Lower lobe of right lung (tissue), 2 donors: ENCODE results near the gene GRID1. TPM values are rescaled to one million over a fixed set of nuclear protein-coding genes. Genes with fewer than 3 reads are reported as not detected.
A peak's percentile ranks its signal among the peaks of the same experiment; 100 is the strongest.

Experiments used
- ATAC-seq, 2 donors: fragments of 200-7000 bp; cut with Tn5 transposase; one replicate each; pipeline ENCODE4 v1.9.1; 2020 to 2022; ENCODE audit warnings: mild to moderate bottlenecking in 2 of 2, moderate library complexity in 2 of 2
- DNase-seq: peaks from one replicate; pipeline ENCODE4 v3.0.0-alpha.2; 2020
- H3K27ac ChIP-seq: fragments of 200-600 bp; one replicate; pipeline ENCODE4 v1.8.0; 2022
- H3K27me3 ChIP-seq: fragments of 200-600 bp; one replicate; pipeline ENCODE4 v1.8.0; 2022; ENCODE audit warnings: low read depth
- H3K36me3 ChIP-seq: fragments of 200-600 bp; one replicate; pipeline ENCODE4 v1.8.0; 2022; ENCODE audit warnings: mild to moderate bottlenecking
- H3K4me1 ChIP-seq: fragments of 200-600 bp; one replicate; pipeline ENCODE4 v1.8.0; 2022
- H3K4me3 ChIP-seq: fragments of 200-600 bp; one replicate; pipeline ENCODE4 v1.8.0; 2022; ENCODE audit warnings: mild to moderate bottlenecking
- H3K9me3 ChIP-seq: fragments of 200-600 bp; one replicate; pipeline ENCODE4 v1.8.0; 2022
- CTCF ChIP-seq: fragments of 200-600 bp; IDR thresholded peaks from one replicate; pipeline ENCODE4 v1.8.0; 2022; ENCODE audit warnings: antibody characterized with exemption, mild to moderate bottlenecking
- intact Hi-C: fragments of 100-400 bp; cut with DNase I; formaldehyde crosslinking; loops from one replicate; pipeline ENCODE4 v1.11.0; 2022
- total RNA-seq: library from RNA; stranded (reverse); fragmentation: NEBNext Ultra II Directional; extraction: Animal tissue kit (Norgen Biotek cat#: 25700); gene quantifications from one replicate; pipeline ENCODE4 v1.2.1, GENCODE V29; 2021
- donor health status: DM: no; HTN: yes; CAD: no; lungs with severe emphysema.

The GRID1 gene
- total RNA-seq, 1 donor from 2014 or later: 2.5 TPM

GRCh38 chr10:86024281-86025041, 342.1 kb downstream of the GRID1 start:
- H3K27me3 ChIP-seq: no peaks in the 10 kb centered on the region
- intact Hi-C loops: no loop called here
- DNase-seq (no peak), ATAC-seq (peak in 1 of 2 donors; percentile 20)
- H3K36me3 ChIP-seq: no peaks in the 10 kb centered on the region
- no peak overlapping the region for H3K4me3 ChIP-seq
- H3K27ac ChIP-seq: no peak overlapping the region
- no peaks in the 10 kb centered on the region for H3K4me1 ChIP-seq
- H3K9me3 ChIP-seq: no peaks in the 10 kb centered on the region
- no peak for TF ChIP-seq CTCF

- no peaks in the 10 kb centered on the region for H3K36me3 ChIP-seq
- TF ChIP-seq CTCF: no peak
- no peak for ATAC-seq
- no peaks in the 10 kb centered on the region for H3K27me3 ChIP-seq
- DNase-seq: no peak
- intact Hi-C loops: no loop called here
- no peaks in the 10 kb centered on the region for H3K9me3 ChIP-seq
- H3K27ac ChIP-seq: no peak overlapping the region
- no peaks in the 10 kb centered on the region for H3K4me1 ChIP-seq
- no peak overlapping the region for H3K4me3 ChIP-seq
Observed at GRCh38 chr10:86023931-86024280, 342.7 kb downstream of the GRID1 start.

GRCh38 chr10:86023336-86023735, 343.3 kb downstream of the GRID1 start:
- H3K36me3 ChIP-seq: no peaks in the 10 kb centered on the region
- no peak for TF ChIP-seq CTCF
- H3K4me3 ChIP-seq: no peak overlapping the region
- H3K27ac ChIP-seq: no peak overlapping the region
- H3K4me1 ChIP-seq: no peaks in the 10 kb centered on the region
- H3K9me3 ChIP-seq: no peaks in the 10 kb centered on the region
- ATAC-seq (no peak), DNase-seq (no peak)
- H3K27me3 ChIP-seq: no peaks in the 10 kb centered on the region
- intact Hi-C loops: no loop called here

GRCh38 chr10:86022906-86023305, 343.7 kb downstream of the GRID1 start:
- Histone ChIP-seq H3K4me1 (no peaks in the 10 kb centered on the region), H3K27me3 (no peaks in the 10 kb centered on the region), H3K27ac (no peak overlapping the region), H3K36me3 (no peaks in the 10 kb centered on the region), H3K4me3 (no peak overlapping the region), H3K9me3 (no peaks in the 10 kb centered on the region)
- no peak for ATAC-seq
- intact Hi-C loops: no loop called here
- no peak for DNase-seq
- TF ChIP-seq CTCF: no peak

- Histone ChIP-seq H3K4me1 (no peaks in the 10 kb centered on the region), H3K36me3 (no peaks in the 10 kb centered on the region), H3K9me3 (no peaks in the 10 kb centered on the region), H3K27me3 (no peaks in the 10 kb centered on the region), H3K27ac (no peak overlapping the region), H3K4me3 (no peak overlapping the region)
- intact Hi-C loops: no loop called here
- ATAC-seq (no peak), DNase-seq (no peak)
- TF ChIP-seq CTCF: no peak
Observed at GRCh38 chr10:86020134-86020533, 346.5 kb downstream of the GRID1 start.
